Ovary (tissue), 3 donors: ENCODE data around the gene STIP1.

Experiments
- POLR2A ChIP-seq: fragments of 450-650 bp; IDR thresholded peaks from one replicate; pipeline ENCODE4 v1.6.1; 2017; ENCODE audit warnings: antibody characterized with exemption, mild to moderate bottlenecking, moderate library complexity
- TF ChIP-seq, protein P1 (sequence below), 3 donors: fragments of 450-650 bp in 2 of 3; fragments of 200-600 bp in 1 of 3; IDR thresholded peaks; one replicate each; pipeline versions ENCODE4 v1.5.1 to v1.8.0; 2016 to 2022; ENCODE audit warnings: antibody characterized with exemption in 3 of 3, mild to moderate bottlenecking in 1 of 3
- donor health status: DM: no; HTN: no; CAD: no.

DNA sequence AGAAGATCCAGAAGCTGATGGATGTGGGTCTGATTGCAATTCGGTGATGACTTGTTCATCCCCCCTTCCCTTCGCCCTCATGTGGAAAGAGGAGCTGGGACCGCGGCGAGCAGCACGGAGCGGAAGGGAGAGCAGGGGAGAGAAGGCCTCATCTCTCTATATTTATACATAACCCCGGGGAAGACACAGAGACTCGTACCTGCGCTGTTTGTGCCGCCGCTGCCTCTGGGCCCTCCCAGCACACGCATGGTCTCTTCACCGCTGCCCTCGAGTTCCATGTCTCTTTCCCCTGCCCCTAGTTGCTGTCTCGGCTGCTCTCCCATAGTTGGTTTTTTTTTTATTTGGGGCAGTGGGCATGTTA is 18.1 kb downstream of the STIP1 start:
- TF ChIP-seq, protein P1, sequence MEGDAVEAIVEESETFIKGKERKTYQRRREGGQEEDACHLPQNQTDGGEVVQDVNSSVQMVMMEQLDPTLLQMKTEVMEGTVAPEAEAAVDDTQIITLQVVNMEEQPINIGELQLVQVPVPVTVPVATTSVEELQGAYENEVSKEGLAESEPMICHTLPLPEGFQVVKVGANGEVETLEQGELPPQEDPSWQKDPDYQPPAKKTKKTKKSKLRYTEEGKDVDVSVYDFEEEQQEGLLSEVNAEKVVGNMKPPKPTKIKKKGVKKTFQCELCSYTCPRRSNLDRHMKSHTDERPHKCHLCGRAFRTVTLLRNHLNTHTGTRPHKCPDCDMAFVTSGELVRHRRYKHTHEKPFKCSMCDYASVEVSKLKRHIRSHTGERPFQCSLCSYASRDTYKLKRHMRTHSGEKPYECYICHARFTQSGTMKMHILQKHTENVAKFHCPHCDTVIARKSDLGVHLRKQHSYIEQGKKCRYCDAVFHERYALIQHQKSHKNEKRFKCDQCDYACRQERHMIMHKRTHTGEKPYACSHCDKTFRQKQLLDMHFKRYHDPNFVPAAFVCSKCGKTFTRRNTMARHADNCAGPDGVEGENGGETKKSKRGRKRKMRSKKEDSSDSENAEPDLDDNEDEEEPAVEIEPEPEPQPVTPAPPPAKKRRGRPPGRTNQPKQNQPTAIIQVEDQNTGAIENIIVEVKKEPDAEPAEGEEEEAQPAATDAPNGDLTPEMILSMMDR (IDR thresholded peaks at IDR 0.05) = no peak
- TF ChIP-seq POLR2A = no peak
